Measurements from ENCODE around the gene TPSAB1.
"Not testable (repeated sequence)": the region's sequence is repeated elsewhere in the genome, so short reads cannot be mapped to it uniquely, and the experiment has no call there.

TPSAB1 gene

GRCh38 chr16:1196494-1196893, 44.0 kb upstream of the TPSAB1 start:
- no peak overlapping the region for H3K4me2 ChIP-seq (ENCODE audit: low read depth, low read length, poor library complexity, severe bottlenecking)
- H3K36me3 ChIP-seq (ENCODE audit: insufficient read depth, low read length): no peaks in the 10 kb centered on the region
- no peaks in the 10 kb centered on the region for H3K79me2 ChIP-seq (ENCODE audit: insufficient read depth, low read length)
- H3K9me3 ChIP-seq (ENCODE audit: insufficient read depth, low read depth, low read length): no peaks in the 10 kb centered on the region
- no peaks in the 10 kb centered on the region for H3K27me3 ChIP-seq (ENCODE audit: insufficient read depth, low read length, poor library complexity, severe bottlenecking)
- no peaks in the 10 kb centered on the region for H3F3A ChIP-seq (ENCODE audit: low read depth)
- H3K9me2 ChIP-seq (replicated peaks; ENCODE audit: low read depth, low read length): no peaks in the 10 kb centered on the region
- H3K9ac ChIP-seq (ENCODE audit: low read depth, low read length, poor library complexity, severe bottlenecking): no peak overlapping the region
- no peak overlapping the region for H2AFZ ChIP-seq (ENCODE audit: low read length)
- H3K4me1 ChIP-seq (ENCODE audit: insufficient read depth, low read length, poor library complexity, severe bottlenecking): no peaks in the 10 kb centered on the region
- H4K20me1 ChIP-seq (ENCODE audit: insufficient read depth, low read length, poor library complexity, severe bottlenecking): no peaks in the 10 kb centered on the region
- TF ChIP-seq CTCF (conservative IDR thresholded peaks at IDR 0.05; ENCODE audit: low read length) (no peak), EZH2phosphoT487 (IDR thresholded peaks at IDR 0.05; ENCODE audit: borderline replicate concordance) (no peak)
- H3K4me3 ChIP-seq (ENCODE audit: low read length, poor library complexity, severe bottlenecking): no peak overlapping the region

DNA sequence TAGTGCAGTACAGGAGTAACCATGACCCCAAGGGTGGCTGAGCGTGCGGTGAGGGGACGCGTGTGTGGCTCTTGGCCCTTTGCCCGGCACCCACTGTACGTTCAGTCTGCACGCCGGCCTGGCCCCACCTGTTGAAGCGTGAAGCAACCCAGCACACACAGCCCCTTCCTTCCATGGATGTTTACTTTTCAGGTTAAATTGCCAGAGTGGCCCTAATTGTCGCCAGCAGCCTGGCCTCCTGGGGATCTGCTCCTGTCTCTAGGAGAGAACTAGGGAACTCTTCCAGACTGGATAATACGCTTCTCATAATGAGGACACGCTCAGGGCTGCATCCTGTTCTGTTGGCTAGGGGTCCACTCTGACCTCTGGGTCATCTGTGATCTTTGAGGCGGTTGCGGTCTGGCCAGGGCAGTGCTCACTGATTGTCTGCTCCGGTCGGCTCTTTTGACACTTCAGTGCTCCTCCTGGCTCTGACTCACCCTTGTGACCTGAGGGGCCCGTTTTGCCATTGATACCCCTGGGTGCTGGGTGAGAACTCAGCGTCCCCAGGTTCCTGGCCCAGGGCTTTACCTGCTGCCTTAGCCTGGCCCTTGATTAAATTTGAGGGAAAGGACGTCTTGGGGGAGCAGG, 43.2 kb upstream of the TPSAB1 start:
- H3K79me2 ChIP-seq (ENCODE audit: insufficient read depth, low read length): no peaks in the 10 kb centered on the region
- H3K4me1 ChIP-seq (ENCODE audit: insufficient read depth, low read length, poor library complexity, severe bottlenecking): no peaks in the 10 kb centered on the region

GRCh38 chr16:1198194-1198593, 42.3 kb upstream of the TPSAB1 start:
- Histone ChIP-seq H3K9me3 (ENCODE audit: insufficient read depth, low read depth, low read length) (no peaks in the 10 kb centered on the region), H3K9ac (ENCODE audit: low read depth, low read length, poor library complexity, severe bottlenecking) (no peak overlapping the region), H3K4me1 (ENCODE audit: insufficient read depth, low read length, poor library complexity, severe bottlenecking) (no peaks in the 10 kb centered on the region), H3K4me3 (ENCODE audit: low read length, poor library complexity, severe bottlenecking) (no peak overlapping the region), H4K20me1 (ENCODE audit: insufficient read depth, low read length, poor library complexity, severe bottlenecking) (no peaks in the 10 kb centered on the region), H3K27me3 (ENCODE audit: insufficient read depth, low read length, poor library complexity, severe bottlenecking) (no peaks in the 10 kb centered on the region), H3K9me2 (replicated peaks; ENCODE audit: low read depth, low read length) (no peaks in the 10 kb centered on the region), H2AFZ (ENCODE audit: low read length) (no peak overlapping the region), H3F3A (ENCODE audit: low read depth) (no peaks in the 10 kb centered on the region), H3K4me2 (ENCODE audit: low read depth, low read length, poor library complexity, severe bottlenecking) (no peak overlapping the region), H3K36me3 (ENCODE audit: insufficient read depth, low read length) (no peaks in the 10 kb centered on the region), H3K79me2 (ENCODE audit: insufficient read depth, low read length) (no peaks in the 10 kb centered on the region)
- TF ChIP-seq EZH2phosphoT487 (IDR thresholded peaks at IDR 0.05; ENCODE audit: borderline replicate concordance) (no peak), CTCF (conservative IDR thresholded peaks at IDR 0.05; ENCODE audit: low read length) (no peak)

More for the DNA sequence above, 43.2 kb upstream of the TPSAB1 start:
- H3K36me3 ChIP-seq (ENCODE audit: insufficient read depth, low read length): no peaks in the 10 kb centered on the region
- no peaks in the 10 kb centered on the region for H3F3A ChIP-seq (ENCODE audit: low read depth)
- H2AFZ ChIP-seq (ENCODE audit: low read length): no peak overlapping the region
- H3K4me3 ChIP-seq (ENCODE audit: low read length, poor library complexity, severe bottlenecking): no peak overlapping the region
- no peaks in the 10 kb centered on the region for H3K9me2 ChIP-seq (replicated peaks; ENCODE audit: low read depth, low read length)
- no peaks in the 10 kb centered on the region for H3K9me3 ChIP-seq (ENCODE audit: insufficient read depth, low read depth, low read length)
- H4K20me1 ChIP-seq (ENCODE audit: insufficient read depth, low read length, poor library complexity, severe bottlenecking): no peaks in the 10 kb centered on the region
- H3K27me3 ChIP-seq (ENCODE audit: insufficient read depth, low read length, poor library complexity, severe bottlenecking): no peaks in the 10 kb centered on the region
- H3K9ac ChIP-seq (ENCODE audit: low read depth, low read length, poor library complexity, severe bottlenecking): no peak overlapping the region
- no peak overlapping the region for H3K4me2 ChIP-seq (ENCODE audit: low read depth, low read length, poor library complexity, severe bottlenecking)
- TF ChIP-seq EZH2phosphoT487 (IDR thresholded peaks at IDR 0.05; ENCODE audit: borderline replicate concordance): no peak
- TF ChIP-seq CTCF (conservative IDR thresholded peaks at IDR 0.05; ENCODE audit: low read length): no peak

DNA sequence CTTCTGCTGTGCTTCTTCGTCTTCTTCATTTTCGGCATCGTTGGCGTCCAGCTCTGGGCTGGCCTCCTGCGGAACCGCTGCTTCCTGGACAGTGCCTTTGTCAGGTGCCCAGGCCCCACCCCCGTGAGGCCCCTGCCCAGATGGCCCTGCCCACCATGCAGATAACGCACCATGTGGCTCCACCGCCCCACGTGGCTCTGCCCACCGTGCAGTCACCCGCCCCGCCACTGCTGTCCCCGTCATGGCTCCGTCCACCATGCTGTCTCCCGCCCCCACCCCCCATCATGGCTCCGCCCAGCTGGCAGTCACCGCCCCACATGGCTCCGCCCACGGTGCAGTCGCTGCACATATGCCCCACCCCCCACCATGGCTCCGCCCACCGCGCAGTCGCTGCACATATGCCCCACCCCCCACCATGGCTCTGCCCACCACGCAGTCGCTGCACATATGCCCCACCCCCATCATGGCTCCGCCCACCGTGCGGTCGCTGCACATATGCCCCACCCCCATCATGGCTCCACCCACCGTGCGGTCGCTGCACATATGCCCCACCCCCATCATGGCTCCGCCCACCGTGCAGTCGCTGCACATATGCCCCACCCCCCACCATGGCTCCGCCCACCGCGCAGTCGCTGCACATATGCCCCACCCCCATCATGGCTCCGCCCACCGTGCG, 41.7 kb upstream of the TPSAB1 start:
- not testable (repeated sequence) for H3K4me1 ChIP-seq (ENCODE audit: insufficient read depth, low read length, poor library complexity, severe bottlenecking); H3F3A ChIP-seq (ENCODE audit: low read depth); H3K9me3 ChIP-seq (ENCODE audit: insufficient read depth, low read depth, low read length); H2AFZ ChIP-seq (ENCODE audit: low read length); H3K36me3 ChIP-seq (ENCODE audit: insufficient read depth, low read length); H3K4me2 ChIP-seq (ENCODE audit: low read depth, low read length, poor library complexity, severe bottlenecking); H3K9ac ChIP-seq (ENCODE audit: low read depth, low read length, poor library complexity, severe bottlenecking); H3K27me3 ChIP-seq (ENCODE audit: insufficient read depth, low read length, poor library complexity, severe bottlenecking); H4K20me1 ChIP-seq (ENCODE audit: insufficient read depth, low read length, poor library complexity, severe bottlenecking); H3K9me2 ChIP-seq (replicated peaks; ENCODE audit: low read depth, low read length); H3K4me3 ChIP-seq (ENCODE audit: low read length, poor library complexity, severe bottlenecking); H3K79me2 ChIP-seq (ENCODE audit: insufficient read depth, low read length)
